Measurements from ENCODE around the gene COL4A3.

The COL4A3 gene

DNA sequence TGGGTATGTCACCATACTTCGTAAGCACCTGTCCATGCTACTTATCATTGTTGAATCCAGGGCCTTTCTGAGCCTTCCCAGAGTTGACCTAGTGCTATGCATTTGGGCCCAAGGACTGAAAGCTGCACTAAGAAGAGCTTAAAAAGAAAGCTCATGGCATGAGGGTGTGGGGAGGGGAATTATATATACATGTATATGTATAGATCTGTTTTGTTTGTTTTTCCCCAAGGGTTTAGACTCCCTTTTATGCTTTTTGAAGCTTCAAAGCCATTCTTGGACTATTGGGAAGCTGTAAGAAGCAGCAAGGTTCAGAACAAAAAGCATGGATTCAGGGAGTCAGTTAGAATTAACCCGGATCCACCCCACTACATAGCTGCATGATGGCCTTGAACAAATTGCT lies 183.9 kb downstream of the COL4A3 start:
- DNase-seq, result no peak

DNA sequence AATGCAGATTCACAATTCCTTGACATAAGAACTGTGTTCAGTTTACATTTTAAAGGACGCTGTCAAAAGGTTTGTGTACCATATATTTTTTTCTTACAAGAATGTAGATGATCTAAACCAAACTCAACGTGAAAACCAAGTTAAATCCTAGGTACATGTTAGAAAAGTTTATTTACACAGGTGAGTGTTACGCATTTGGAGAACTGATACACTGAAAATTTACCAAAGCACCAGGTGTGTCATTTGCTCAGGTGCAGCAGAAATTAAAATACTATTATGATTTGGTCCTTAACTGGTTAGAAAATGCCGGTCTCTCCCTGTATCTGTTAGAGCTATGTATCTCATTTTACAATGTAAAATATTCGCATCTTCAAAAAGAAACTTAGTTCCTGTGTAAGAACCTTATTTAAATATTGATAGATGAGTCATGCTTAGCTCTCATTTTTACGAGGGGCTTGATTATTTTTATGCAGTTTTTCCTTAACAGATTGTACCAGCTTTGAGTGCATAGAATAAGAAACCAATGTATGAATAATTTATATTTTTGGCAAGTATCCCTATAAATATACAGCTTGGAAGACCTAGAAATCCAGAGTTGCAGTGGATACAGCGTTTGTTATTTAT lies 185.7 kb downstream of the COL4A3 start:
- no peak for DNase-seq

DNA sequence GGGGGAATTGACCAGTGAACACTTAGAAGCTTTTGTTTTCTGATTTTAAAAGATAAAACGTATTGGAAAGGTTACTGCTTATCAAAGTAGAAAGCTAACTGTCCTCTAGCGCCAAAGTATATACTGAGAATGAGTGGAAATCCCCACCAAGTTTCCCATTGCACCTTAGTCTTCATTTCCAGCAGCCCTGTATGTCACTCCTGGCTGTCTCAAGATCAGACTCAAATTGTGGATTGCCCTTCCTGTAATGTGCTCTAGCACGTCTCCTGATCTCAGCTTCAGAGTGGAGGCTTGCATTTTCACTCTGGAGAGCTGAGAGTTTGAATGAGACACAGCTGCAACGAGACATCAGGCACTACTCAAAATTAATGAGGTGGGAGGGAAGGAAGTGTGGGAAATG lies 187.2 kb downstream of the COL4A3 start:
- no peak for DNase-seq

DNA sequence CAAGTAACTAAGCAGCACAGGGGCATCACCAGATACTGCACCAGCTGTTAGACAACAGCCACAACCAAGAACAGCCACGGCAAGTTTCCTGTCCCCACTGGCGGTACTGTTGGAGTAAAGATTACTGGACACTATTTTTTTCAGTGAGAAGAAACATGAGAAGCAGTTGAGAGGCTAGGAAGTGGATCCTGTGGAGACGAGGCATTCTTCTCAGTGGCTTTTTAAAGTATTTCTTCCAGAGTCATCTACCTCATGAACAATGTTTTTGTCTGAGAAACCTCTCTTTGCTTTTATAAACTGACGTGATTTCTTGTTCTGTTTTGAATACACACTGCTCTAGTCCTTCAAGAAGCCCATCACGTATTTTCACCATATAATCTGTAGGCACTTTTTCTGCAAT lies 195.9 kb downstream of the COL4A3 start:
- DNase-seq, result no peak

DNA sequence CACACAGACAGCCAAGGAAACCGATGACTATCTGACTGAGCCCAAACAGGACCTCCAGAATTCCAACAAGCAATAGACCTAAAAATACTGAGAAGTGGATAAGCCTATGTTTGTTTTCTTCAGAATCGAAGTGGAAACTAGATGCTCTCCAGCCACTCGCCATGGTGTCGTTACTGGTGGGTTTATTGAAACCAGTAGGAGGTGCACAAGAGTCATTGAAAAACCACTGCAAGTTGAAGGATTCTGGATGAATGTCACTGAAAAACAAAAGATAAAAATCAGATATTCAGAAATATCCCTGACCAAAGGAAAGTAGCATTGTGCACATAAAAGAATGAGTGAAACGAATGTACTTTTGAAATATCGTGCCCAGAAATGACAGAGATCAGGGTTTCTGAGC lies 199.3 kb downstream of the COL4A3 start:
- no peak for DNase-seq

Measured in cerebellar nuclear complex (tissue), 1 donor.